MV-4-11 (cell line): ENCODE data around the gene ULK3.
A peak's percentile ranks its signal among the peaks of the same experiment; 100 is the strongest.

Experiments used
- DNase-seq: peaks from one replicate; lab custom pipeline; 2025; lab: John Stamatoyannopoulos, UW

Gene ULK3

GRCh38 chr15:74840851-74841775 lies 1.8 kb downstream of the ULK3 start:
- no peak for DNase-seq

- no peak for DNase-seq
These were observed 3.2 kb downstream of the ULK3 start for GRCh38 chr15:74839526-74840395.

- DNase-seq = no peak
These were observed 4.0 kb downstream of the ULK3 start for GRCh38 chr15:74838746-74839525.

GRCh38 chr15:74838137-74838516 lies 4.8 kb downstream of the ULK3 start:
- no peak for DNase-seq

- DNase-seq = no peak
These were observed 5.3 kb downstream of the ULK3 start for GRCh38 chr15:74837482-74838136.

DNA sequence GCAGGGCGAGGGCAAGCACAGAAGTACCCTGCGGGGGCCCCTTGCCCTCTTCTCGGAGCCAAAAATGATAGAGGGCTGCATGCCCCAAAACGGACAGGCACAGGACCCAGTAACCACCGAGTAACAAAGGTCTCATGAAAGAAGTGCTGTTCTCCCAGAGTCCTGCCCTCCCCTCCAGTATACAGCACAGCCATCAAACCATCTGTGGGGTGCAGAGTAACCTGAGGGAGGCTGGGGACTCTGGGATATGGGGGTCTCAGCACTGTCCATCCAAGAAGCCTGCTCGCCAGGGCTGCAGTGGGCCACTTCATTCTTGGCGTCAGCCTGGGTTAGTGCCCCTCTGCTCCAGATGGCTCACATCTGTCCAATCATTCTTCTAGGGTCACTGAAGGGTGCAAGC lies 6.1 kb downstream of the ULK3 start:
- no peak for DNase-seq

GRCh38 chr15:74835312-74835823 lies 7.6 kb downstream of the ULK3 start:
- peak; percentile 46 for DNase-seq

DNA sequence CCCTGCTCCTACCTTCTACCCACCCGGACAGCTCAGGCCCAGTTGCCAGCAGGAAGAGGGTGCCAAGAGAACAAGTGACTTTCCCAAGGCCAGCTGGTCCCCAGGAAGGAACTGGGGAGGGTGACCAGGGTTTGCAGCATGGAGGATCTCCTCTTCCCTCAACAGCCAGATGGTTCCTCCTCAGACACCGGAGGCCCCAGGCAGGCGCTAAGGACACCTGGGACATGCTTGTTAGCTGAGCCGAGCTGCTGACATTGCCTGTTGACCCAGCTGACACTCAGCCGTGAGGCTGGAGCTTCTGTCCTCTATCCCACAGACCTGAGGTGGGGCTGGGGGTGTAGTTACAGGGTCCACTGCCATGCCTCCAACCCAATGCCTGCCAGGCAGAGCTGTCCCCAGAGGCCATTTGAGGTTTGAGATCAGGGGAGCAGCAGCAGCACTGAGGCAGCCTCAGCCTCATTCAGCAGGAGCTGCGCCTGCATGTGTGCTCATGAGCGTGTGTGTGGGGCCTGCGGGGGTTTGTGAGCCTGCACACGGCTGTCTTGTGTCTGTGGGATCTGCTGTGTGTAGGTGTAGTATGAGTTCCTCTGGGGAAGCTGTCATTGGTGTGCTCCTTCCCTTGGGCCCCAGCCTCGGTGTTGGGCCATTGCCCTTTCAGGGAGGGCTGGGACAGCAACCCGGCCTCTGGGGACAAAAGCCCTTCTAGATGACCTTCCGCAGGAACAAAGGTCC lies 9.4 kb downstream of the ULK3 start:
- DNase-seq = no peak

DNA sequence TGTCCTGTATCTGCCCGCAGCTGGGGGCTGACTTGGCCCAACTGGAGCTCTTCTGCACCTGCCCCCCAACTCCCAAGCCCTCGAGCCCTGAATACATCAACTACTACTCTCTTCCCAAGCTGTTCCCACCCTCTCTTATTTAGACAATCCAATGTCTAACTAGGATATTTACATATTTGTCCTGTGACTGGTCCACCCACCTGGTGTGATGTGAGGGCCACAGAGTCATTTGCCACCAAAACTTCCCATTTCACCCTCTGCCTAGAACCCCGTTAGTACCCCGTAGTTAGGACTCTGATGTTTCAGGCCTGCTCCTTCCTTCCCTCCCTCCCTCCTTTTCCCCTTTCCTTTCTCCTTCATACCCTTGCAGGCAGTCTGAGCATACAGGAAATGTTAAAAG lies 10.1 kb downstream of the ULK3 start:
- DNase-seq = no peak

GRCh38 chr15:74831813-74832495 lies 11.0 kb downstream of the ULK3 start:
- DNase-seq = no peak

- no peak for DNase-seq
These were observed 12.1 kb downstream of the ULK3 start for GRCh38 chr15:74830868-74831267.

DNA sequence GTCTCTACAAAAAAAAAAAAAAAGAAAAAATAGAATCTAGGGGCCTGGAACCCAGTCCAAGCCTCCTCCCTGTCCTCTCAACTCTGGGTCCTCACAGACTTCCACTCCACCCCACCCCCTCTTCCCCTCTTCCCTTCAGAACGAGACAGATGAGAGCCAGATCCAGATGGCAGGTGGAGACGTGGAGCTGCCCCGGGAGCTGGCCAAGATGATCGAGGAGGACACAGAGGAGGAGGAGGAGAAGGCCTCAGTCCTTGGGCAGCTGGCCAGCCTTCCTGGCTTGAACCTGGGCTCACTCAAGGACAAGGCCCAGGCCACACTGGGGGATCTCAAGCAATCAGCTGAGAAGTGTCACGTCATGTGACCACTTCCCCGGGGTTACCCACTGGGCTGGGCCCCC lies 13.0 kb downstream of the ULK3 start:
- no peak for DNase-seq

GRCh38 chr15:74829486-74829885 lies 13.5 kb downstream of the ULK3 start:
- no peak for DNase-seq

- no peak for DNase-seq
These were observed 14.1 kb downstream of the ULK3 start for GRCh38 chr15:74828835-74829234.

DNA sequence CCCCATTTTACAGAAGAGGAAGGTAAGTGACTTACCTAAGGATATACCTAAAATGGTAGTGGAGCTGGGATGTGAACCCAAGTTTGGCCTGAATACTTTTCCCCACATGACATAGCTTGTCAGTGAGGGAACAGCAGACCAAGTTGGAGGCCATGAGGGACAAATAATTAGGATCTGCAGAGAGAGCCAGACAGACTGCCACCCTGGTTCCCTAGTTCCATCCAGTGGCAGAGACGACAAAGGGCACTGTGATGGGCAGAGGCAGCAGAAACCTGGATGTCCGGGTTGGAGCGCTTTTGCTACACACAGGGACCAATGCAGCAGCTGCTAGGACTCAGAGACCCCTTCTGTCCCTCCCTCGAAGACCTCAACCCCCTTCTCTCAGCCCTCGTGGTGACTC lies 15.3 kb downstream of the ULK3 start:
- DNase-seq = no peak

DNA sequence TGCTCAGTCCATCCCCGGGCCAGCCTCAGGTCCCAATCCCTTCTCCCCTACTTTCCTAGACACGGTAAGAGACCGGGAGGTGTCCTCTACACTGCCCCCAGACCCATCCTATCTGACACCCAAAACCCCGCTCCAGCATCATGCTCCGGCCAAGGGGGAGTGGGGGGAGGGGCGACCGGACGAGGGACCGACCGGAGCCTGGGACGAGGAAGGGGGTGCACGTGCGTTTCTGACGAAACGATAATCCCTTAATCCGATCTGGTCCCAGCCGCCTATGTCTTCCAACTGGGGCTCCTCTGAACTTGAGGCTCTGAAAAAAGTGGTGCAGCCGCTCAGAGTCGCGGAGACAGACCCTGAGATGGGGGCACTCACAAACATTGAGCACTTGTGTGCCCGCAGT lies 16.0 kb downstream of the ULK3 start:
- no peak for DNase-seq

DNA sequence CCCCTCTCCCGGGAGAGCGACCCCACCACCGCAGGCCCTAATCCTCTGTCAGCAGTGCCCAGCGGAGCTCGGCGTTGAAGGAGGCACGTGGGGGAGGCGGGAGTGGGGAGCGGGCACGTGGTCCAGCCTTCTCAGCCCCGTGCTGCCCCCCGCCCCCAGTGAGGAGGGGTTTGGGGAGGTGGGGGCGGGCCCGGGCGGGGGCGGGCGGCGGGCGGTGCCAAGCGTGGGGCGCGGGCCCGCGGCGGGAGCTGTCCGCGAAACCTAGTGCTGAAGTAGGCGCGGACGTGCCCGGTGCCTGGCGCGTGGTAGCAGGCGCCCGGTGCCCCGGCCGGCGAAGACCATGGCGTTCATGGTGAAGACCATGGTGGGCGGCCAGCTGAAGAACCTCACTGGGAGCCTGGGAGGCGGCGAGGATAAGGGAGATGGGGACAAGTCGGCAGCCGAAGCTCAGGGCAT lies 16.6 kb downstream of the ULK3 start, which contains the start of gene CPLX3:
TSS of gene CPLX3 (plus strand) at position 264 of the 456 bp plus-strand sequence. CDS start at position 341, 77 bp downstream.
- no peak for DNase-seq

DNA sequence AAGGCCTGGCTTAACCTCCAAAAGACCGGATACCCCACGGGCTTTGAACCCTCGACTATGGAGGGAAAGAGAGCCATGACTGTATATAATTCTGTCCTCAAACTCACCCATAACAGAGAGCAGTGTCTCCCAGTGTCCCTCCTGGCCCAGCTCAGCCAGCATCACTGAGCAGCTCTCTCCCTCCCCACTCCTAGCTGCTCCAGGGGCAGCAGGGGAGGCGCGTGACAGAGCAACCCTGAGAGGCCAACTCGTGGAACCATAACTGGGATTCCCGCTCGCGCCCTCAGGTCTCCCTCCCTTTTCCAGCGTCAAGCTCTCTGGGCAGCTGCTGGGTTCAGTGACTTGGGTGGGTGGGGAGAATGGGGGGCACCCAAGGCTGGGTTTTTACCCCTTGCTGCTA lies 17.1 kb downstream of the ULK3 start:
- no peak for DNase-seq

GRCh38 chr15:74824976-74825375 lies 18.0 kb downstream of the ULK3 start:
- DNase-seq = no peak

DNA sequence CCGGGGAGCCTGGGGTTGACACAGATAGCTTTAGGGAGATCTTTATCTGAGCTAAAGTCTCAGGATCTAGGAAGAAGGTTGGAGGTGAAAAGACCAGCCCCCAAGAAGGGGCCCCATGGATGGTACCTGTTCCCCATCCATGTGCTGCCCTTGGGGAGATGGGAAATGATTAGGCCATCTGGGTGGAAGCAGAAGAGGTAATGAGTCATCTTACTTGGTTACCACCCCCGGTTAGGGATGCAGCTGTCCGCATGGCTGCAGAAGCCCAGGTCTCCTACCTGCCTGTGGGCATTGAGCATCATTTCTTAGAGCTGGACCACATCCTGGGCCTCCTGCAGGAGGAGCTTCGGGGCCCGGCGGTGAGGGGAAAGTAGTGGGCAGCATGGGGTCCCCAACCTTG lies 19.6 kb downstream of the ULK3 start:
- no peak for DNase-seq
